H9 (cell line): ENCODE results near the gene TMEM184A. TPM values are rescaled to one million over a fixed set of nuclear protein-coding genes. Genes with fewer than 3 reads are reported as not detected.

Experiments used
- DNase-seq: peaks from one replicate; pipeline ENCODE4 v3.0.0-alpha.2; 2017
- H2AFZ ChIP-seq: one replicate; pipeline ENCODE4 v1.6.1; 2013; ENCODE audit warnings: mild to moderate bottlenecking, low read length, control low read depth, moderate library complexity
- H2AK5ac ChIP-seq: 2 replicates; pipeline ENCODE4 v1.6.1; 2013; ENCODE audit warnings: low read length, control low read depth, mixed read lengths; ENCODE audit not compliant: insufficient read length
- H2BK120ac ChIP-seq: one replicate; pipeline ENCODE4 v1.6.1; 2013; ENCODE audit warnings: low read depth, mild to moderate bottlenecking, low read length, control low read depth, inconsistent platforms; ENCODE audit not compliant: poor library complexity, severe bottlenecking
- H2BK12ac ChIP-seq: 2 replicates; pipeline ENCODE4 v1.6.1; 2013; ENCODE audit warnings: low read length, control low read depth, mixed read lengths, low read depth; ENCODE audit not compliant: insufficient read length
- H2BK15ac ChIP-seq: 2 replicates; pipeline ENCODE4 v1.6.1; 2013; ENCODE audit warnings: low read depth, low read length, control low read depth
- H2BK20ac ChIP-seq: one replicate; pipeline ENCODE4 v1.6.1; 2013; ENCODE audit warnings: low read depth, mild to moderate bottlenecking, low read length, control low read depth, inconsistent platforms; ENCODE audit not compliant: poor library complexity, severe bottlenecking
- H2BK5ac ChIP-seq: 2 replicates; pipeline ENCODE4 v1.6.1; 2013; ENCODE audit warnings: low read length, control low read depth, mixed read lengths; ENCODE audit not compliant: insufficient read length
- H3K14ac ChIP-seq: 2 replicates; pipeline ENCODE4 v1.6.1; 2013; ENCODE audit warnings: low read length, control low read depth; ENCODE audit not compliant: insufficient read depth
- H3K18ac ChIP-seq: 2 replicates; pipeline ENCODE4 v1.6.1; 2013; ENCODE audit warnings: low read depth, mild to moderate bottlenecking, mixed read lengths, low read length, control low read depth; ENCODE audit not compliant: insufficient read length
- H3K23ac ChIP-seq: 2 replicates; pipeline ENCODE4 v1.6.1; 2013; ENCODE audit warnings: low read length, control low read depth, mixed read lengths, low read depth; ENCODE audit not compliant: insufficient read length
- H3K23me2 ChIP-seq: 2 replicates; pipeline ENCODE4 v1.6.1; 2013; ENCODE audit warnings: low read depth, mild to moderate bottlenecking, mixed read lengths, low read length, control low read depth; ENCODE audit not compliant: insufficient read length, poor library complexity, severe bottlenecking
- H3K27ac ChIP-seq: 2 replicates; pipeline ENCODE4 v1.5.1; 2013; ENCODE audit warnings: low read length, control low read depth, mixed read lengths, low read depth; ENCODE audit not compliant: insufficient read length
- H3K27me3 ChIP-seq: 2 replicates; pipeline ENCODE4 v1.6.1; 2013; ENCODE audit warnings: low read length, control low read depth, inconsistent platforms; ENCODE audit not compliant: insufficient read depth
- H3K4ac ChIP-seq: 2 replicates; pipeline ENCODE4 v1.6.1; 2013; ENCODE audit warnings: low read depth, mild to moderate bottlenecking, control low read depth, inconsistent platforms, low read length, moderate library complexity
- H3K4me1 ChIP-seq: 2 replicates; pipeline ENCODE4 v1.6.1; 2013; ENCODE audit warnings: low read length, control low read depth, inconsistent platforms; ENCODE audit not compliant: insufficient read depth
- H3K4me2 ChIP-seq: 2 replicates; pipeline ENCODE4 v1.6.1; 2013; ENCODE audit warnings: low read length, control low read depth, mixed read lengths; ENCODE audit not compliant: insufficient read length, insufficient read depth
- H3K56ac ChIP-seq: 2 replicates; pipeline ENCODE4 v1.6.1; 2013; ENCODE audit warnings: low read depth, mild to moderate bottlenecking, mixed read lengths, low read length, control low read depth; ENCODE audit not compliant: insufficient read length
- H3K79me1 ChIP-seq: 2 replicates; pipeline ENCODE4 v1.6.1; 2013; ENCODE audit warnings: low read depth, mild to moderate bottlenecking, moderate library complexity, low read length, control low read depth, inconsistent platforms; ENCODE audit not compliant: insufficient read depth, poor library complexity, severe bottlenecking
- H3K79me2 ChIP-seq: 2 replicates; pipeline ENCODE4 v1.6.1; 2013; ENCODE audit warnings: low read length, control low read depth, inconsistent platforms; ENCODE audit not compliant: insufficient read depth
- H3K9ac ChIP-seq: 2 replicates; pipeline ENCODE4 v1.6.1; 2013; ENCODE audit warnings: low read length, control low read depth, mixed read lengths; ENCODE audit not compliant: insufficient read length; ENCODE audit errors: extremely low read depth
- H3K9me3 ChIP-seq: one replicate; pipeline ENCODE4 v1.6.1; 2013; ENCODE audit warnings: low read depth, low read length, inconsistent platforms; ENCODE audit not compliant: control insufficient read depth
- H3T11ph ChIP-seq: one replicate; pipeline ENCODE4 v1.6.1; 2013; ENCODE audit warnings: mild to moderate bottlenecking, low read length, control low read depth, inconsistent platforms
- H4K20me1 ChIP-seq: one replicate; pipeline ENCODE4 v1.6.1; 2013; ENCODE audit not compliant: control insufficient read depth, insufficient read length, insufficient read depth
- H4K5ac ChIP-seq: 2 replicates; pipeline ENCODE4 v1.6.1; 2013; ENCODE audit warnings: low read depth, mild to moderate bottlenecking, mixed read lengths, low read length, control low read depth; ENCODE audit not compliant: insufficient read length
- H4K8ac ChIP-seq: replicated peaks from 2 replicates; pipeline ENCODE4 v1.6.1; 2013; ENCODE audit warnings: low read length, control low read depth, mixed read lengths, low read depth; ENCODE audit not compliant: insufficient read length
- H4K91ac ChIP-seq: 2 replicates; pipeline ENCODE4 v1.6.1; 2013; ENCODE audit warnings: low read depth, mild to moderate bottlenecking, moderate library complexity, mixed read lengths, low read length, control low read depth; ENCODE audit not compliant: insufficient read length
- H3K27ac Mint-ChIP-seq, 3 experiments: 2 replicates in 2 of 3; 3 replicates in 1 of 3; pipeline ENCODE4 v1.8.0; 2020 to 2021; ENCODE audit warnings: mixed read lengths in 3 of 3, mild to moderate bottlenecking in 1 of 3, moderate library complexity in 1 of 3
- H3K27me3 Mint-ChIP-seq: 2 replicates; pipeline ENCODE4 v1.8.0; 2021; ENCODE audit warnings: low read depth, mild to moderate bottlenecking, moderate library complexity, mixed read lengths
- H3K36me3 Mint-ChIP-seq, 3 experiments: 2 replicates in 2 of 3; 3 replicates in 1 of 3; pipeline ENCODE4 v1.8.0; 2020 to 2021; ENCODE audit warnings: low read depth in 3 of 3, mixed read lengths in 3 of 3; ENCODE audit not compliant: insufficient read depth in 1 of 3
- H3K4me1 Mint-ChIP-seq, 2 experiments: 2 replicates each; pipeline ENCODE4 v1.8.0; 2020; ENCODE audit warnings: mixed read lengths in 2 of 2
- H3K4me3 Mint-ChIP-seq, 2 experiments: 2 replicates in 1 of 2; 3 replicates in 1 of 2; pipeline ENCODE4 v1.8.0; 2020 to 2021; ENCODE audit warnings: mild to moderate bottlenecking in 2 of 2, mixed read lengths in 2 of 2, moderate library complexity in 1 of 2
- H3K9me3 Mint-ChIP-seq, 2 experiments: 2 replicates in 1 of 2; 3 replicates in 1 of 2; pipeline ENCODE4 v1.8.0; 2020; ENCODE audit warnings: mild to moderate bottlenecking in 2 of 2, mixed read lengths in 2 of 2, moderate library complexity in 1 of 2
- WGBS: extraction: QIAGEN DNeasy Blood & Tissue Kit; methylation state at CpG from one replicate; pipeline ENCODE4 v1.1.7; 2013; ENCODE audit warnings: missing lambda C conversion rate, low lambda C conversion rate, mixed read lengths; ENCODE audit not compliant: insufficient read length; ENCODE audit errors: extremely low coverage; 5-methylcytosine and 5-hydroxymethylcytosine counted together
- total RNA-seq: library from RNA; stranded (reverse); gene quantifications from 2 replicates; pipeline ENCODE4 v1.2.1, GENCODE V29; 2021
- TF ChIP-seq, protein P1 (sequence below): fragments of 200-600 bp; sonication (generic); conservative IDR thresholded peaks from 3 replicates; pipeline ENCODE4 v1.8.0; 2021; ENCODE audit warnings: antibody characterized with exemption, mild to moderate bottlenecking

Gene TMEM184A
- total RNA-seq, 1 experiment from 2014 or later, result 1.3 TPM

- no peaks in the 10 kb centered on the region for H3K27me3 ChIP-seq
- H3K9ac ChIP-seq, result no peak overlapping the region
- no peak overlapping the region for H2BK12ac ChIP-seq
- no peak overlapping the region for H3K14ac ChIP-seq
- no CpG with 5 or more reads among the region's 20 CpGs for WGBS
- H2BK120ac ChIP-seq, result no peak overlapping the region
- TF ChIP-seq, protein P1, sequence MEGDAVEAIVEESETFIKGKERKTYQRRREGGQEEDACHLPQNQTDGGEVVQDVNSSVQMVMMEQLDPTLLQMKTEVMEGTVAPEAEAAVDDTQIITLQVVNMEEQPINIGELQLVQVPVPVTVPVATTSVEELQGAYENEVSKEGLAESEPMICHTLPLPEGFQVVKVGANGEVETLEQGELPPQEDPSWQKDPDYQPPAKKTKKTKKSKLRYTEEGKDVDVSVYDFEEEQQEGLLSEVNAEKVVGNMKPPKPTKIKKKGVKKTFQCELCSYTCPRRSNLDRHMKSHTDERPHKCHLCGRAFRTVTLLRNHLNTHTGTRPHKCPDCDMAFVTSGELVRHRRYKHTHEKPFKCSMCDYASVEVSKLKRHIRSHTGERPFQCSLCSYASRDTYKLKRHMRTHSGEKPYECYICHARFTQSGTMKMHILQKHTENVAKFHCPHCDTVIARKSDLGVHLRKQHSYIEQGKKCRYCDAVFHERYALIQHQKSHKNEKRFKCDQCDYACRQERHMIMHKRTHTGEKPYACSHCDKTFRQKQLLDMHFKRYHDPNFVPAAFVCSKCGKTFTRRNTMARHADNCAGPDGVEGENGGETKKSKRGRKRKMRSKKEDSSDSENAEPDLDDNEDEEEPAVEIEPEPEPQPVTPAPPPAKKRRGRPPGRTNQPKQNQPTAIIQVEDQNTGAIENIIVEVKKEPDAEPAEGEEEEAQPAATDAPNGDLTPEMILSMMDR, result no peak
- H4K5ac ChIP-seq, result no peak overlapping the region
- H3K79me2 ChIP-seq, result no peaks in the 10 kb centered on the region
- Mint-ChIP-seq H3K27me3 (no peaks in the 10 kb centered on the region), H3K9me3 (no peaks in the 10 kb centered on the region), H3K4me1 (no peaks in the 10 kb centered on the region), H3K4me3 (no peak overlapping the region), H3K27ac (no peak overlapping the region), H3K36me3 (peaks cover 26 to 77% (median 68%) of the 10 kb centered on the region in 3 experiments; a peak in 6 of 7 replicates)
- H4K20me1 ChIP-seq, result peaks cover 3% of the 10 kb centered on the region
- H2BK15ac ChIP-seq, result no peak overlapping the region
- H3K18ac ChIP-seq, result no peak overlapping the region
- no peak overlapping the region for H3K4ac ChIP-seq
- H3K23me2 ChIP-seq, result no peaks in the 10 kb centered on the region
- no peak overlapping the region for H3K23ac ChIP-seq
- no peak overlapping the region for H3K4me2 ChIP-seq
- no peak overlapping the region for H3T11ph ChIP-seq
- no peak for DNase-seq
- no peak overlapping the region for H3K27ac ChIP-seq
- H2AFZ ChIP-seq, result no peak overlapping the region
- no peak overlapping the region for H2BK20ac ChIP-seq
- no peak overlapping the region for H2AK5ac ChIP-seq
- no peak overlapping the region for H3K56ac ChIP-seq
- no peaks in the 10 kb centered on the region for H3K79me1 ChIP-seq
- H4K91ac ChIP-seq, result no peak overlapping the region
- no peaks in the 10 kb centered on the region for H3K9me3 ChIP-seq
- no peak overlapping the region for H2BK5ac ChIP-seq
- no peak overlapping the region for H4K8ac ChIP-seq
- H3K4me1 ChIP-seq, result no peaks in the 10 kb centered on the region
These were observed 62.9 kb downstream of the TMEM184A start for GRCh38 chr7:1493129-1493528.
